ENCODE measurements around the gene ENO3. TPM values are rescaled to one million over a fixed set of nuclear protein-coding genes. Genes with fewer than 3 reads are reported as not detected.

Gene ENO3
- total and polyA plus RNA-seq, 2 donors (not counting 3 experiments of a cell fraction or from before 2014, with no cell fraction given): 5.5 to 5.9 TPM

DNA sequence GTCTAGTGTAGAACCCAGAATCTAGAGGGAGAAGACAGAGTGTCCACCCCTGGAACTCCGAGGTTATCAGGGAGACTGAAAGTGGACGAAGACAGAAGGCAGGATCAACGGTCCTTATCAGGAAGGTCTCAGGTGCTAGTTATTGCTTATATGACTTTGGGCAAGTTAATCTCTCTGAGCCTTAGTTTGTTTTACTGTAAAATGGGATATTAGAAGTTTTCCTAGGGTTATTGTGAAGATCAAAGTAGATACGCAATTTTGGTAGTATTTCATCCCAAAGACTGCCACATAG lies 9.7 kb upstream of the ENO3 start:
- POLR2A ChIA-PET: interaction anchor here (2.3 kb wide), 1 partner anchor 26 kb away, joined by 15 read pairs; the partner anchor contains the start of gene SPAG7
- H3K36me3 ChIP-seq (ENCODE audit: control insufficient read depth in 2 of 2, extremely low read depth in 1 of 2, insufficient read depth in 2 of 2, low read length in 2 of 2): peaks cover 10 to 42% of the 10 kb centered on the region in 2 experiments
- no peaks in the 10 kb centered on the region for H3K27me3 ChIP-seq (ENCODE audit: control insufficient read depth in 2 of 2, insufficient read depth in 2 of 2, low read length in 2 of 2)
- H3K79me2 ChIP-seq (ENCODE audit: control insufficient read depth, insufficient read depth, low read length): peaks cover 72% of the 10 kb centered on the region
- H3K4me1 ChIP-seq (ENCODE audit: control insufficient read depth, extremely low read depth, insufficient read depth, low read length): peaks cover 32% of the 10 kb centered on the region
- peak overlapping the region; percentile 88 for H3K9ac ChIP-seq (replicated peaks; ENCODE audit: extremely low read depth, insufficient read depth, low read length)
- CTCF ChIA-PET: no interaction called here
- TF ChIP-seq POLR2AphosphoS5 (IDR thresholded peaks at IDR 0.05; ENCODE audit: insufficient read depth, low read depth, low read length) (no peak), GATA2 (IDR thresholded peaks at IDR 0.05; ENCODE audit: insufficient read depth, insufficient read length, low read depth, low read length) (no peak), JUN (IDR thresholded peaks at IDR 0.05; ENCODE audit: borderline replicate concordance, insufficient read depth, insufficient read length, low read depth) (no peak), MYC (IDR thresholded peaks at IDR 0.05; ENCODE audit: low read depth, low read length) (no peak), EZH2 (IDR thresholded peaks at IDR 0.05; ENCODE audit: borderline replicate concordance, low read depth, low read length, severe bottlenecking) (no peak), FOS (IDR thresholded peaks at IDR 0.05; ENCODE audit: borderline replicate concordance, insufficient read depth, low read length) (no peak), POLR2A (IDR thresholded peaks at IDR 0.05; ENCODE audit: low read depth, low read length) (no peak)
- TF ChIP-seq, protein P1, sequence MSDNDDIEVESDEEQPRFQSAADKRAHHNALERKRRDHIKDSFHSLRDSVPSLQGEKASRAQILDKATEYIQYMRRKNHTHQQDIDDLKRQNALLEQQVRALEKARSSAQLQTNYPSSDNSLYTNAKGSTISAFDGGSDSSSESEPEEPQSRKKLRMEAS (IDR thresholded peaks at IDR 0.05; ENCODE audit: insufficient read depth, insufficient read length): no peak
- TF ChIP-seq, protein P2, sequence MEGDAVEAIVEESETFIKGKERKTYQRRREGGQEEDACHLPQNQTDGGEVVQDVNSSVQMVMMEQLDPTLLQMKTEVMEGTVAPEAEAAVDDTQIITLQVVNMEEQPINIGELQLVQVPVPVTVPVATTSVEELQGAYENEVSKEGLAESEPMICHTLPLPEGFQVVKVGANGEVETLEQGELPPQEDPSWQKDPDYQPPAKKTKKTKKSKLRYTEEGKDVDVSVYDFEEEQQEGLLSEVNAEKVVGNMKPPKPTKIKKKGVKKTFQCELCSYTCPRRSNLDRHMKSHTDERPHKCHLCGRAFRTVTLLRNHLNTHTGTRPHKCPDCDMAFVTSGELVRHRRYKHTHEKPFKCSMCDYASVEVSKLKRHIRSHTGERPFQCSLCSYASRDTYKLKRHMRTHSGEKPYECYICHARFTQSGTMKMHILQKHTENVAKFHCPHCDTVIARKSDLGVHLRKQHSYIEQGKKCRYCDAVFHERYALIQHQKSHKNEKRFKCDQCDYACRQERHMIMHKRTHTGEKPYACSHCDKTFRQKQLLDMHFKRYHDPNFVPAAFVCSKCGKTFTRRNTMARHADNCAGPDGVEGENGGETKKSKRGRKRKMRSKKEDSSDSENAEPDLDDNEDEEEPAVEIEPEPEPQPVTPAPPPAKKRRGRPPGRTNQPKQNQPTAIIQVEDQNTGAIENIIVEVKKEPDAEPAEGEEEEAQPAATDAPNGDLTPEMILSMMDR (IDR thresholded peaks at IDR 0.05; ENCODE audit: extremely low read depth in 1 of 2, insufficient read depth in 1 of 2, low read depth in 1 of 2, low read length in 2 of 2): no peak
- no peak overlapping the region for H2AFZ ChIP-seq (ENCODE audit: low read depth, low read length)
- intact Hi-C loops (cut with micrococcal nuclease): loop anchor here (2.0 kb wide), 2 partner anchors 46 to 58 kb away; partner anchors contain the start of gene CAMTA2
- no peaks in the 10 kb centered on the region for H3K9me1 ChIP-seq (replicated peaks; ENCODE audit: control insufficient read depth, extremely low read depth, insufficient read depth, low read length)
- dilution Hi-C loops (cut with MboI; ENCODE audit: extremely low pct_ligation_motif_present, low sequenced_read_pairs): no loop called here
- peak overlapping the region; percentile 42 to 77 (median 45) for H3K4me3 ChIP-seq (replicated peaks in 1 of 3; ENCODE audit: insufficient read depth in 1 of 3, low read depth in 1 of 3, low read length in 3 of 3)
- peak; percentile 31 for FAIRE-seq
- peak overlapping the region; percentile 70 for H3K4me2 ChIP-seq (ENCODE audit: insufficient read depth, low read length)
- no peak for DNase-seq (ENCODE audit: low read depth, low spot score)
- H4K20me1 ChIP-seq (replicated peaks; ENCODE audit: control insufficient read depth, extremely low read depth, insufficient read depth, low read length): no peaks in the 10 kb centered on the region
- H3K9me3 ChIP-seq (replicated peaks; ENCODE audit: control insufficient read depth, insufficient read depth, low read length): no peaks in the 10 kb centered on the region
- peak overlapping the region; percentile 81 for H3K27ac ChIP-seq (ENCODE audit: insufficient read depth, low read depth, low read length)
- BruUV-seq (replicated peaks): no TSS peak

Data from endothelial cell of umbilical vein (primary cell).